Activated gamma-delta T cell treated with anti-CD3 and anti-CD28 coated beads, Interleukin-2, amount 50 U/mL, for 16 hours (primary cell): Measurements from ENCODE around the gene MYOG.

ENCODE experiments used
- DNase-seq: peaks from one replicate; pipeline ENCODE4 v3.0.0-alpha.2; 2020; ENCODE audit warnings: low read depth

The MYOG gene

DNA sequence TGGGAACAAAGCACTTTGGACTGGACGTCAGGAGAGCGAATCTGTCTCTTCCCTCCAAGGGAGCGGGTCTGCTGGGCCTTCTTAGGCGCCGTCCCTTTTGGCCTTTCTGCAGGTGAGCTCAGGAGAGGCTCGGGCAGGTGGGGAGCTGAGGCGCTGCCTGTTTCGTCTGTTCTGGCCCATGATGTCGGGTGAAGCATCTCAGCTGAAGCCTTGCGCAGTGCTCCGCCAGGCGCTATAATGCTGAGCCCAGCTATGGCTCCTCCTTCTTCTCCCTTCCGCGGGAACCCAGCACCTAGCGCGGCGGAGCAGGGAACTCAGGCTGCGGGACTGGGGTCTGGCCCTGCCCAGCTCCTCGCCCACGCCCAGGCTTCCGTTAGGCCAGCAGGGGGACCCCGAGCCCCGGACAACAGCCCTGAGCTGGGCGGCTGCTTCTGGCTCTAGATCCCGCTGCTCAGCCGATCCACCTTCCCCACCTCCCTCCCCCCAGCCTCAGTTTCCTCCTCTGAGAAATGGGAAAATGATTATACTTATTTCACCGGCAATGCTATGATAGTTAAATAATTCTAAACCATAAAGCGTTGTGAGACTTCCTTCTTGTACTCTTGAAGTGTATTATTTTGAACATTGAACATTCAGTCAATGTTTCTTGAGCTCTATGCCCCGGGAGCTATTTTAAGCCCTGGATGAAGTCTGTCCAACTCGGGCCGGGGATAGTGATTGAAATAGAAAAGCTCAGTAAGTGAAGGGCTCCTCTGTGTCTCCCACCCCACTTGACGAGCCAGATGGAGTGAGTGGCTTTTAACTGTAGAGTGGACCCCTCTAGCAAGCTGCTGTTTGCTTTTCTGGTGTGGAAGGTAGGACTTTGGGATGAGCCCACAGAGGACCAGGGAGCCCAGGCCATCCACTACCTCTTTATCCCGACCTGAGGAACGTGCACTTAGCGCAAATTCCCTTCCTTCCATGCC, 32.1 kb upstream of the MYOG start:
- DNase-seq: no peak

DNA sequence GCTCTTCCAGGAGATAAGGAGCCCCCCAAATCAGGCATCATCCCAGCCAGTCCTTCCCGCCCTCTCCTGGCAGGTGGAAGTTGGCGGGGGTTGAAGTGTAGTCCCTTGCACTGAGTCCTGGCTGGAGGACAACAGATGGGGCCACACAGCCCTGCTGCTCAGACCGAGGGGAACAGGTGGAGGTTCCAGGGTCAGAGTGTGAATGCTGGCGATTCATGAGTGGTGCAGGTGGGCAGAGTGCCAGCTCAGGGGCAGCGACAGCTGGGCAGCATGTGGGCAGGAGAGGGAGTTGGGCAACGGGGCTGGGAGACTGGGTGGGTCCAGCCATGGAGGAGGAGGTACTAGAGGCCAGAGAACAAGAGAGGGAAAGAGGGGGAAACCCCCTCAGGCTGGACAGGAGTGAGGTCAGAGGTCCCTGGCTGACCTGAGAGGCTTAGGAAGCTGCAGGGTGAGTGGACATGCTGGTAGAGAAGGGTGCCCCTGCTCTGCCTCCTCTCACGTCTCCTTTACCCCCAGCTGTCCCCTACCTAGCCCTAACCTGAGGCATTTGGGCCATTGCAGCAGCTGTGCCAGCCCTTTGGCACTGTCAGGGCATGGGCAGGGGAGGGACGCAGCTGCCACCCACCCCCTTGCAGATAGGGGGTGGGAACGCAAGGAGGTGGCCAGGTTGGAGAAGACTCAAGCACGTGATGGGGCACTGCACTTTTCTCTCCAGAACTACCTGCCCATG, 30.4 kb upstream of the MYOG start:
- DNase-seq: no peak

DNA sequence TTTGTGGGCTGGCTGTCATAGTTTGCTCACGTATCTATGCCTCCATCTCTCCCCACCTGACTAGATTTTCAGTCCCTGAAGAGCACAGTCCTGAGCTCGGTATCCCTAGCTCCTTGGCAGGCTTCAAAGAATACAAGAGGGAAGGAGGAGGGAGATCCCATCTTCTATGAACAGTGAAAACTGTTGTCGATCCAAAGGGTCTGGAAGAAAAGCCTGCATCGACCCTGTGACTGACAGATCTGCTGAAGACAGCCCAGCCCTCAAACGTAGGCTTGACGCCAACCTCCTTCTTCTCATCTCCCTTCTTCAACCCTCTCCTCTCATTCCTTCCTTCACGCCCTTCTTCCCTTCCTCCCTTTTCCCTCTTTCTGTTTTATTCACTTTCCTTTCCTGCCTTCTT, 28.4 kb upstream of the MYOG start:
- DNase-seq: no peak

DNA sequence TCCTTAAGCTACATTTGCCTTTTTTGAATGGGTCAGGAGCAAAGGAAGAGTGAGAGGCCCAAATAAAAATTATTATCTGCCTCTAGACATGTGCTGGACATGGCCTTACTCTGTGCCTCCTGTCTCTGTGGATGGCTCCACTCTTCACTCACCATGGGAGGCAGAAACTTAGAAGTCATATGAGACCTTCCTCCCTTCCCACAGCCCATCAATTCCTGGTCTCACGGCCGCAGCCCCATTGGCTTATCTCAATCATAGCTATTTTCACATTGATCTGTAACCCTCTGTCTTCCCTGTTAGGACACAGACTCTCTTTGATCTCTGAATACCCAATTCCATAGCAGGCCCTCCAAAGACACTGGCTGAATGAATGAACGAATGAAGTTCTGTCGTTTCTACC, 27.5 kb upstream of the MYOG start:
- DNase-seq: no peak

DNA sequence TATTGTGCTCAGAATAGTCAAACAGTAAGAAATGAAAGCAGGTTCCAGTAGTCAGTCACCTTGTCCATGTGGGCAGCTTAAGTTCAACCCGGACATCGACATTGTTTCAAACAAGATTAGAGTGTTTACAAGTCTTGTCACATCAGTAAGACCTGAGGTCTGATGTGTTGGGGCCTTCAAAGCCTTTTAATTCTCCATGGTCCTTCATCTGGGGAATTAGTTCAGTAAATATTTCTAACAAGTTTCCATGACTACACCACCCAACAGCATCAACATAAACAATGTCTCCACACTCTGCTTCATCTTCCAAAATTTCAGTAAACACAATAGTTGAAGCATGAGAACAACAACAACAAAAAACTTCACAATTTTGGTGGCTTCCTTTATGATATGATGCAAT, 26.7 kb upstream of the MYOG start:
- no peak for DNase-seq

DNA sequence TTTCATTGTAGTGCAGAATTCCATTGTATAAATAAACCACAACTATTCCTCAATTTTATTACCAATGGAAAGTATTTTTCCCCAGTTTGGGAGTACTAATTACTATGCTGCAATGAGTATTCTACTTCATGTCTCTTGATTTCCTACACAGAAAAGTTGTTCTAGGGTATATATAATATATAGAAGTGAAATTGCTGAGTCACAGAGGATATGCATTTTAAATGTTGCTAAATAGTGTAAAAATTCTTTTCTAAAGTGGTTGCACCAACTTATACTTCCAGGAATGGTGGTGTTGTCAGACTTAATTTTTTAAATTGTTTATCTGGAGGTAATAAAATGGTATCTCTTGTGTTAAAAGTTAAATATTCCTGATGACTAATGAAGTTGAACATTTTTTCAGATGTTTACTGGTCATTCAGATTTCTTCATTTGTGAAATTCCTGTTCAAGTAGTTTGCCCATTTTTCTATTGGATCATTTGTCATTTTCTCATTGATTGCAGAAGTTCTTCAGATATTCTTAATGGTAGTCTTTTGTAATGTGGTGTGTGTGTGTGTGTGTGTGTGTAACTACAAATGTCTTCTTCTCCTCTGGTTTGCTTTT, 19.1 kb upstream of the MYOG start:
- DNase-seq: no peak

DNA sequence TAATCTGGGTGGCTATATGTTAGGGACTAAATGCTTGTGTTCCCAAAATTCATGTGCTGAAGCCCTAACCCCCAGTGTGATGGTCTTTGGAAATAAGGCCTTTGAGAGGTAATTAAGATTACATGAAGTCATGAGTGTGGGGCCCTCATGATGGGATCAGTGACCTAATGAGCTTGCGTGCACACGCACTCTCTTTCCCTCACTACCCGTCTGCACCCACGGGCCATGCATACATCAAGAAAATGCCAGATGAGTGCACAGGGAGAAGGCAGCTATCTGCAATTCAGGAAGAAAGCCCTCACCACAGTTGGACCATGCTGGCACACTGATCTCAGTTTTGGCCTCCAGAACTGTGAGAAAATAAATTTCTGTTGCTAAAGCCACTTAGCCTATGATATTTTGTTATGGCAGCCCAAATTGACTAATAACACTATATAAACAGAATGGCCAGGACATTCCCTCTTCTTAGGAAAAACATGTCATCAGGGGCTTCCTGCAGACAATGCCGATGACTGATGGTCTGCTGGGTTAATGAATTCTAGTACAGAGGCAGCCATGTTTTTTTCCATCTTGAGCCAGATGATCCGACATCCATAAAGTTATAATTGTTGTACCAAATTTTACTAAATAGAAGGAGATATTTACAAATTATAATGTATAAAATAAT, 18.1 kb upstream of the MYOG start:
- DNase-seq: no peak

DNA sequence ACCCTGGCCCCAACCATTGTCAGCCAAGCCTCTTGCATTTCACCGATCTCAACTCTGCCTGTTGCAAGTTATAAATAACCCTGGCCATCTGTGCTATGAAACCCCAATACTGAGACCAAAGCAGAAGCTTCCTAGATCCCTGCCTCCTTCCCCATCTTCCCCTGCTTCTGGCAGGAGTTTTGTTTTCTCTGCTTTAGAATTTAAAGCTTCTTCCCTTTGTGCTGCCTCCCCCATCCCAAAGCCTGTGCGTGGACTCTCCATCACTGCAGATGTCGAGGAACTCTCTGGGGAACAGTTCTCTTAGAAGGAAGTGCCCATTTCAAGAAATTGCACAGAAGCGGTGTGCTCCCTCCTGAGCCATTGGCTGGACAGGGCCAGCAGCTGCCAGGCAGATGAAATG, 17.4 kb upstream of the MYOG start:
- DNase-seq: no peak

DNA sequence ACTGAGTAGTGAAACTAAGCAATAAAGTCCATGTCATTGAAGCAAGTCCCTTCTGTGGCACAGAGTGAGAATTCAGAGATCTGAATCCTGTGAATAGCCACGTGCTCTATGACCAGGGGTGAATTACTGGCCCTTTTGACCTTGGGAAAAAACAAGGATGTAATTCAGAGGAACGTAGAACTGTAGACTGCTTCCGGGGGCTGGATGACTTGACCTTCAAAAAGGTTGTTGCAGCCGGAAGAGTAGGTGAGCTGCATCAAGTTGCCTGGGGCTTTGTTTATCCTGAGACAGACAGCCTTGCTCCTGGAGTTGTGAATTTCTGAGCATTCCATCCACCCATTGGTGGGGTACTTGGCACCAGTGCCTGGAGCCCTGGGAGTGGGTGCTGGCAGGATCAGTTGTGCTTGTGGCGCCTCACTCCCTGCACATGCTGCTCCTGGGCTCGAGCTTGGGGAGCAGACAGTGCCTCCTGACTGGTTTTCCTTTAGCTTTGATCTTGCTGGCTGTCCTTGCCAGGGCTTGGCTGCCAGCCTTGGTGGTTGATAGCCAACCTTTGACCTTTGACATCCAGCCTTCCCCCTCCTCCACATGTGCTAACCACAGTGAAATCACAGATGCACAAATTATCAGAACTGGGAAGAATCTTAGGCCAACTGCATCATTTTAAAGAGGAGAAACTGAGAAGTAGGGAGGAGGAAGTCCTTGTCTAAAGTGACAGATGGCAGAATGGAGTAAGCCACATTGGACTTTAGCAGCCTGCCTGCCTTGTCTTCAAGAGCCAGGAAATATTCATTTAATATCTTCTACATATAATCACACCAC, 16.2 kb upstream of the MYOG start:
- no peak for DNase-seq

DNA sequence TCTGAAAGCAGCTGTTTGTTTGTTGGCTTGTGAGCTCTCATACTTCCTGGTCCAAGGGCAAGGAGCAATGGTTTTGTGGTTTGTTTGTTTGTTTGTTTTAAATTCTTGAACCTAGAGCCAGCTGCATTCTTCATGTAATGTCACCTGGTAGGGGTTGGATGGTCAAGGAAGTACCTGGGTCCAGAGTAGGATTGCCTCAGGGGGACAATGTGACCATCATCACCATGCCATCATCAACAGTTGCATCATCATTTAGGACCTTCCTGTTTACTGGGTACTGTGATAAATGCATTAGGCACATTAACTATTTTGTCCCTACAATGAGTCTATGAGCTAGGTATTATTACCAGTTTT, 14.7 kb upstream of the MYOG start:
- no peak for DNase-seq

DNA sequence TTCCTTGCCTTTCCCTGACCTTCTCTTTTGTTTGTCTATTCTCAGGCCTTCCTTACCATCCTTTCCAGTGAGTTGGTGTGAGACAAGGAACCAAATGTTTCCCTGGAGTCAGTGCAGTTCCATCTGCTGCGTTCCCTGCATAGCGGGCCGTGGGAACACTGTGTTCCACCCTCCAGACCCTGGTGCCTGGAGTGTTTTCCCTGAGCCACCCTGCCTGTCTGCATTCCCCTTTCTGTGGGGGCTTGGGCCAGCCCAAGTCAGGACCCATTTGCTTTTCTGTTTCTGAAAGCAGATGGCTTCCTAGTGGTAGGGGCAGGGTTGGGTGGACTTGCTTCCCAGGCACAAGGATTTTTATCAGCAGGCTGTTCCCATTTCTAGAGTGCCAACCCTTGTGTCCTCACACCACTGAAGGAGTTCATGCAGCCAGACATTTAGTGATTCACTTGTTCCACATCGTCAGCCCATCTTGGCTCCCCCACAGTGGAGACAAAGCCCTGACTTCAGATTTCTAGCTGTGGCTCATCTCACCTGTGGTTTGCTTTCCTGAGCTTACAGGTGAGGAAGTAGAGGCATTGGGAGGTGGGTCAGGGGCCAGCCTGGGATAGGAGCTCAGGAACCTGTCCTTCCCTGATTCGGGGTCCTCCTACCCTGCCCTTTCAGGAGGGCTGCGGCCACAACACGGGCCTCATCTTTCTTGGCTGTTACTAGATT, 14.1 kb upstream of the MYOG start:
- DNase-seq: no peak

DNA sequence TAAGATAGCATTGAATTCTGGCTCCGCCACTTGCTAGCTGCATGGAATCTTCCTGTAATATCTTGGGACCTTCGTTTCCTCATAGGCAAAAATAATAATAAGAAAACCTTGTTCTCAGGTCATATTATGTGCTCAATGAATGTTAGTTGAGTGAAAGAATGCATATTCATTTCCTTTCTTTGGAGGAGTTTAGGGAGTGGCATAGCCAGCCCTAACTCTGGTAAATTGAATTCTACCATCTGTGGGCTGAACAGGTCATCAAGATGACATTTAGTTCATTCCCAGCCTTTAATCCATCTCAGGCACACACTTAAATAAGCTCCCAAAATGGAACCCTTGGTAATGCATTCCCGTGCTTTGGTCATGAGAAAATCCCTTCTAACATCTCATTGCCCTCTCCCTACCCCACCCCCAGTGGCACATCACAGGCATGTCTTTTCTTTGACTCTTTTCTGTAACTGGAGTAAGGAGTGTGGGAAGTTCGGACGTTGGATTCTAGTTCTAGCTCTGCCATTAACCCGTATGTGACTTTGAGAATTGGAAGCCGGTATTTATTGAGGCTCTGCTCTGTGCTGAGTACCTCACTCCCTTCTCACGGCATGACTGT, 13.2 kb upstream of the MYOG start:
- no peak for DNase-seq

DNA sequence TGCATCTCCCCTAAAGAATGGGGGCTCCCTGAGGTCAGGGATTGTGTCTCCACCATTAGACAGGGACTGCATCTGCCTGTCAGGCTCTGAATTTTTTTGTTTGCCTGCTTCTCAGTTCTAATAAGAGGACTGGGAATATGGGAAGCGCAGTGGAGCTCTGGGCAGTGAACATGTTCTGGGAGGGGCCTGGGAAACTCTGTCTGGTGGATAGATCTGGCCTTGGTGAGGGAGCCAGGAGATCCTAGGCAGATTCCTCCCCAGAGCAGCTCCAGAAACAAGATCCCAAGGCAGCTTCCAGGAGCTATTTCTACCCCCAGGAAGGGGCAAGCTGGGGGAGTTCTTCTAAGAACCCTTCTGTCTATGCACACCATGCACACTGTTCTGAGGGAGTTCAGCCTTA, 12.6 kb upstream of the MYOG start:
- no peak for DNase-seq

DNA sequence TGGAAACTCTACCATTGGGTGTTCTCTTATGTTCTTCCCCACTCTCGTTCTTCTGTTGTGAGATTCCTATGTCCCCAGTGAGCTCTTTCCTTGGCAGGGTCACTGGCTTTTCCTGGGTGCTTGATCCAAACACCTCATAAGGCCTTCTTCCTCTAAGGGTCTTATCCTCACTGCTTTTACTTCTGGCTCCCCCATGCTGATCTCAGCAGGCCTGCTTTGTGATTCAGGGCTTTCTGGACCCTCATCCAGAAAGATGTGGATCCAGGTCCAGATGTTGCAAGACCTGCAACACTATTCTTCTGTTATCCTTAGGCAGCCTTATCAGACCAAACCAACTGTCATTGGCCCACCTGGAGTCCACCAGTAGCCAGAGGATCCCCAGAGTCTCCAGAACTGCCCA, 11.2 kb upstream of the MYOG start:
- DNase-seq: no peak

DNA sequence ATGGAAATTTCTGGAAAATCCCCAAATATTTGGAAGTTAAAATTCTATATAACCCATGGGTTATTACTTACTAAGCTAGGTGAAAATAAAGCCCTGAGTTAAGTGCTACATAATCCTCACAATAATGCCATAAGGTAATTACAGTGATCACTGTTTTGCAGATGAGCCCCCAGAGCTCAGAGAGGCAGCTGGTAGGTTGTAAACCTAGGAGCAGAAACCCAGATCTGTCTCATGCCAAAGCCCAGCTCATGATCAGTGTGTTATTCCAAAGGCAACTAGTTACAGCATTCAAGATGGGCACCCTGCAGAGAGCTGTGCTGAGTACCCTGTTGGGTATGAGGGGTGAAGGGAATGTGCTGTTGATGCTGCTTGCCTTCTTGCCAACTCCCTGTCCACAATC, 10.8 kb upstream of the MYOG start:
- no peak for DNase-seq

DNA sequence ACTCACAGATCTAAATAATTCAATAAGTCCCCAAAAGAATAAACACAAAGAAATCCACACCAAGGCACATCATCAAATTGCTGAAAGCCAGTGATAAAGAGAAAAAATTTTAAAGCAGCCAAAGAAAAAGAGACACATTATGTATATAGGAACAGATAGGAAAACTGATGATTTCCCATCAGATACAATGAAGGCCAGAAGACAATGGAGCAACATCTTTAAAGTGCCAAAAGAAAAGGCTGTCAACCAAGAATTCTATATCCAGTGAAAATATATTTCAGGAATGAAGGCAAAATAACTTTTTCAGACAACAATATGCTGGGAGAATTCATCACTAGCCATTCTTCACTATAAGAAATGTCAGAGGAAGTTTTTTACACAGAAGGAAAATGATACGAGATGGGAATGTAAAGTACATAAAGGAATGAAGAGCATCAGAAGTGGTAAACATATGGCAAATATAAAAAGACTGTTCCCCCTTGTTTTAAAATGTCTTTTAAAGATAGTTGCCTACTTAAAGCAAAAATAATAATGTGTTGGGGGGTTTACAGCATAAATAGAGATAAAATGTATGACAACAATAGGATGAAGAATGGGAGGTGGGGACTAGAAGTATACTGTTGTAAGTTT, 9.4 kb upstream of the MYOG start:
- DNase-seq: no peak

DNA sequence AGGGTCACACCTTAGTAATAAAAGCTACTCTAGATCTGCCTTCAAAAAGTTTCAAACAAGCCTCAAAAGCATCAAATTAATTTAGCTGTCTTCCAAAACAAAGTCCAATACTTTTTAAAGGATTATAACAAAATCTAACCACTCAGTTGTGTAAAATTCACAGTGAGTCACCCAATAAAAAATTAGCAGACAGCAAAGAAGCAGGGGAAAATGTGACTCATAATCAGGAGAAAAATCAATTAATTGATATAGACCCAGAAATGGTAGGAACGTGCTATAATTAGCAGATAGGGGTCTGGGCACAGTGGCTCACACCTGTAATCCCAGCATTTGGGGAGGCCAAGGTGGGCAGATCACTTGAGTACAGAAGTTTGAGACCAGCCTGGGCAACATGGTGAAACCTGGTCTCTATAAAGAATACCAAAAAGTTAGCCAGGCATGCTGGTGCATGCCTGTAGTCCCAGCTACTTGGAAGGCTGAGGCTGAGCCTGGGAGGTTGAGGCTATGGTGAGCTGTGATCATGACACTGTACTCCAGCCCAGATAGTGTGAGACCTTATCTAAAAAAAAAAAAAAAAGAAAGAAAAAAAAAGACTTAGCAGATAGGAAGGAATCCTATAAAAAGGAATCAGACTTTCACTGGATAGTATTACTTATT, 8.1 kb upstream of the MYOG start:
- DNase-seq: no peak

DNA sequence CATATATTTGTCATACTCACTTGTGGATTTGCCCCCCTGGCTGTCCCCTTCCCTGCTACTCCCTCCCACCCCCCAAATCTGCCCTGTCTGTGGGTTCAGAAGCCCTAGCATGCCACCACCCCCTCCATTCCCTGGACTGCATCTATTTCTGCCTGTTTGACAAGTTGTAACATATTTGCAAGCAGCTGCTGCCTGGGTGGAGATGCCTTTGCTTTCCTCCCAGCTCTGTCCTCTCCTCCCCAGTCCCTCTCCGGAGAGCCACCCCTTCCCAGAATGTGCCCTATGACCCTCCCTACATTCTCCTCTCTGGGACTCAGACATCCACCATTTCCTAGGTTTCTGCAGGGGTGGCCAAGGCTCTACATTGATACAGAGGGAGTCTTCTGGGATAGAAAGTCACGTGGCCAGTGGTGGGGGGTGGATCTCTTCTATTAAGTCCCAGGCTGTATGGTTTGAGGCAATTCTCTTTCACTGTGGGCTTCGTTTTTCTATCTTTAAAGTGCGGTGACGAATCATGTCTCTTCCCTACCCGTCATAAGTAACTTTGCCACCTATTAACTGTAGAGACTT, 6.0 kb upstream of the MYOG start:
- no peak for DNase-seq

DNA sequence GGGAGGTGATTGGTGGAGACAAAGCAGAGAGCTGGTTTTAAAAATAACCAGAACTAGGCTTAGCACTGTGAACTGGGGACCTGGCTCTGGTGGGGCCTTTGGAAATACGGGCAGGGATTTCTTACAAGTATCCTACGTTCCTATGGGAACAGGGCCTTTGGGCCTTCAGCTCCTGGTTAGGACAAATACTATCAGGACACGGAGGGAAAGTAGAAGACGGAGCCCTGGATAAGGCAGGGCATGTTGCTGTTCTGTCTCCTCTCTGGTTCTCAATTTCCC, 5.3 kb upstream of the MYOG start:
- no peak for DNase-seq
